ENCODE results near the gene SRRT.
A peak's percentile ranks its signal among the peaks of the same experiment; 100 is the strongest.
"Not testable (repeated sequence)": the region's sequence is repeated elsewhere in the genome, so short reads cannot be mapped to it uniquely, and the experiment has no call there.

SRRT gene

DNA sequence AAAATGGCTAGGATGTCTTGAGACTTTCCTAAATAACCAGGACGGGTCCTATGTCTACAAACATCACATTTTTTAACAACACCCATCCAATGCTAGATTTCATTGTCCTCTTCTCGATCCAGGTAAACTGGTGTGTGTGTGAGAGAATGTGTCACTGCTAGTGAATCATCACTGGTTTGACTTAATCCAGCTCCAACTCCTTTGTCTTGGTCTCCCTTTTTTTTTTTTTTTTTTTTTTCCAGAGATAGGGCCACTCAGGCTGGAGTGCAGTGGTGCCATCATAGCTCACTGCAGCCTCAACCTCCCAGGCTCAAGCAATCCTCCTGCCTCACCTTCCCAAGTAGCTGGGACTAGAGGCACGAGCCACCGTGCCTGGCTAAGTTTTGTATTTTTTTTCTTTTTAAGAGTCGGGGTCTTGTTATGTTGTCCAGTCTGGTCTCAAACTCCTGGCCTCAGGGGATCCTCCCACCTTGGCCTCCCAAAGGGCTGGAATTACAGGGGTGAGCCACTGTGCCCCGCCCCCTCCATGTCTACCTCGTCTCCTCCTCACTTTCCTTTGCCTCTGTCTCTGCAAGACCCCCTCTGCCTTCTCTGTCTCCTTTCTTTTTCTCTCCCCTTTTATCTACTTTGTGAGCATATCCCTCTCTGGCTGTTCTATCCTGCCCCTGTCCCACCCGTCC lies 16.8 kb downstream of the SRRT start:
- intact Hi-C loops (cut with DNase I), result loop anchor here (5.0 to 10.0 kb wide), 2 partner anchors 166 to 243 kb away; no protein-coding TSS in a partner anchor
- DNase-seq, result no peak

DNA sequence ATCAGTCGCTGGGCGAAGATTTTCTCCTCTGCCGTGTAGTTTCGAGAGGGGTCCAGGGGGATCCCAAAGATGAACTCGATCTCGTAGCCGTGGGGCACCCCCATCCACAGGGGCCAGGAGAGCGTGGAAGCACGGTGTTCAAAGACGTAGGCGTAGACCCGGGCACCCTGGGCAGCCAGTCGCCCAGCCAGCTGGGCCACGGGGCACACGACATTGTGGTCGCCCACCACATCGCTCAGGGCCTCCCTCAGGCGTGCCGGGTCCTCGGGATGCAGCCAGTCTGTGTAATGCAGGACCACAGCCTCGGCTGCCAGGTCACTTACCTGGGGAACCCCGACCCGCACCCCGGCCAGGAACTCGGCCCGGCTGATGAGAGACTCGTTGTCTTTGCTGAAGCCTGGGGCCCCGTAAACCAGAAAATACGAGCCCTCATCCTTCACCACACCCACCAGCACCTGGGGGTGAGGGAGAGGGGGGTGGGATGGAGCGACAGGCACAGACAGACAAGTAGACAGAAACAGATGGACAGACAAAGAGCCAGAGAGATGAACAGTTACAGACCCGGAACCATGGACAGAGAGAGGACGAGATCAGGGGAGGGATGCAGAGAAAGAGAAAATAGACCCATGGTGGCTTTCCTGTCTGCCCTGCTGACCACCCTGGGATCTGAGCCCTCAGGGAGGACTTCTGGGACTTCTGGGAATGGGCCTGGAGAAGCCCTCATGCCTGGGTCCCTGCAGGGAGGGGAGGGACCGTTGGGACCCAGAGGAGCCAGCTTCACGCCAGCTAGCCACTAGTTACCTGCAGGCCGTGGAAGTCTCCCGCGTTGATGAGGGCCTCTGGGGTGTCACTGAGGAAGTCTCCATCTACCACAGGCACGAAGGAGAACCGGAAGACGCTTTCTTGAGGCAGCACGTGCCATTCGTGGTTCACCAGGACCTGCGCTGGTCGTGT lies 17.7 kb downstream of the SRRT start:
- DNase-seq, result no peak
- intact Hi-C loops (cut with DNase I), result loop anchor here (5.0 to 10.0 kb wide), 2 partner anchors 165 to 242 kb away; no protein-coding TSS in a partner anchor

- no peak for DNase-seq
- intact Hi-C loops (cut with DNase I), result loop anchor here (5.0 to 10.0 kb wide), 2 partner anchors 164 to 241 kb away; no protein-coding TSS in a partner anchor
These were observed 18.5 kb downstream of the SRRT start for GRCh38 chr7:100893318-100893895.

GRCh38 chr7:100893910-100894721 lies 19.2 kb downstream of the SRRT start:
- intact Hi-C loops (cut with DNase I), result loop anchor here (5.0 to 10.0 kb wide), 2 partner anchors 163 to 241 kb away; no protein-coding TSS in a partner anchor
- DNase-seq, result no peak

GRCh38 chr7:100894860-100895700 lies 20.2 kb downstream of the SRRT start:
- intact Hi-C loops (cut with DNase I), result loop anchor here (5.0 to 10.0 kb wide), 2 partner anchors 162 to 240 kb away; no protein-coding TSS in a partner anchor
- peak in 35 of 42 donors; percentile 38 to 83 (median 70) for DNase-seq

DNA sequence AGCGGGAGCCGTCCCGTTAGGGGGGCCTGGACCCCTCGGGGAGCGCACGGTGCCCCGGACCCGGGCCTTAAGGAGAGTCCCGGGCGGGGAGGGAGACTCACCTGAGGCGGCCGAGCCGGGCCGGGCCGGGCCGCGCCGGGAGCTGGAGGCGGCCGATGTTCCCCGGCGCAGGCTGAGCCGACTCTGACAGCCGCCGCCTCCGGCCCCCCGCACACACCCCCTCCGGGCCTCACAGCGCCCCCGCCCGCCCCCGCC lies 20.7 kb downstream of the SRRT start, which contains the start of gene ACHE:
TSS of gene ACHE (minus strand) at position 188 of the 255 bp plus-strand sequence. CDS start 1,656 bp downstream, outside the sequence.
- intact Hi-C loops (cut with DNase I), result loop anchor here (10.0 kb wide), 1 partner anchor 239 kb away; no protein-coding TSS in a partner anchor
- DNase-seq, result peak in 1 of 42 donors; percentile 29

DNA sequence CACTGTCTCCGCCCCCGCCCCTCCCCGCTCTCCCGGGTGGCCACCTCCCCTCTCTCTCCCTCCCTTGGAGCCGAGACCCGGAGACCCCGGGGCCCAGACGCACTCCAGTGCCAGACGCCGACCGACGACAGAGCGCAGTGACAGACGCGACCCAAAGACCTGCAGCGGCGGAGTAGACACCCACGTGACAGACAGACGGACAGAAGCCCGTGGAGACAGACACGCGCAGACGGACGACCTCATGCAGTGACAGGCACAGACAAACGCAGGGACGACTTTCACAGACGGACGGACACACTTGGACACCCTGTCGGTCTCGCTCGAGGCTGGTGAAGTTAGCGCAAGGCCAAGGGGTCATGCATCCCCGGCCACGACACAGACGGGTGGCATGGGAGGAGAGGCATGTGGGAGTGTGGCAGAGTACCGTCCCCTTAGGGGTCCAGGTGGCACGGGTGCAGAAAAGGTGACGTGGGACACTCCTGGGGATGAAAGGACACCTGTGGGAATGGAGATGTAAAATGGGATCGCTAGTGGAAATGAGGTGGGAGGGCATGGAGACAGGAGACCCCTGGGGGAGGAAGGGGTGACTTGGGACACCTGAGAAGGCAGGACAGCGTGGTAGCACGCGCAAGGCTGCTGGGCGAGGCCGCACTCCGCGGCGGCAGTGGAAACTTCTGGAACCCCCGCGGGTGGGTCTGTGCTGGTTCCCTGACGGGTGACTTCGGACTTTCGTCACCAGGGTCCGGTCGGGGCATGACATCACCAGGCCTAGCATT lies 21.2 kb downstream of the SRRT start:
- intact Hi-C loops (cut with DNase I), result loop anchor here (10.0 kb wide), 1 partner anchor 239 kb away; no protein-coding TSS in a partner anchor

GRCh38 chr7:100896732-100897608 lies 22.1 kb downstream of the SRRT start:
- DNase-seq, result peak in 37 of 42 donors; percentile 21 to 92 (median 74)
- intact Hi-C loops (cut with DNase I), result loop anchor here (10.0 kb wide), 1 partner anchor 238 kb away; no protein-coding TSS in a partner anchor

More for the DNA sequence above, 21.2 kb downstream of the SRRT start:
- peak in 17 of 42 donors; percentile 27 to 67 (median 44) for DNase-seq

DNA sequence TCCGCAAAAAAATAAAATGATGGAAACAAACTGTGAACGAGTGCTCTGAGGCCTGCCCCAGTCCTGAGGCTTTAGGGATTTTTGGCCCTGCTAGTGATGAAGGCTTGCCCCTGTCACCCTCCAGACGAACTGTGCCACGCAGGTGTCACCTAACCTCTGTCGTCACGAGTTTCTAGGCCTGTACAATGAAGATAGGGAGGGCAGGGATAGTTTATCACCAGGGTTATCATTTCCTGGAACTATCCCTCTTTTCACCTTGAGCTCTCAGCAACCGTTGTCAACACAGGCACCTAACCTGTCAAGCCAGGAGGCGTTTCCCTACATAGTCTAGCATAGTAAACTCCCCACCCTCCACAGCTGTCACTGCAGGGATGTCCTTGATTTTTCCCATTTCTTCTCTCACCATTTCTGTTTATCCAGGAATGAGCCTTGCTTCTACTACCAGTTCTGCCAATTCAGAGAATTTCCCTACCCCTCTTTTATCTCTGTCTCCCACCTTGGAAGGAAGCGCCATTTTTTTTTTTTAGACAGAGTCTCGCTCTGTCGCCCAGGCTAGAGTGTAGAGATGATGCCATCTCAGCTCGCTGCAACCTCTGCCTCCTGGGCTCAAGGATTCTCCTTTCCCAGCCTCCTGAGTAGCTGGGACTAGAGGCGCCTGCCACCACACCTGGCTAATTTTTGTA lies 23.0 kb downstream of the SRRT start:
- intact Hi-C loops (cut with DNase I), result loop anchor here (10.0 kb wide), 1 partner anchor 237 kb away; no protein-coding TSS in a partner anchor
- no peak for DNase-seq

GRCh38 chr7:100899432-100899831 lies 24.5 kb downstream of the SRRT start:
- DNase-seq, result no peak
- intact Hi-C loops (cut with DNase I), result loop anchor here (10.0 kb wide), 1 partner anchor 235 kb away; no protein-coding TSS in a partner anchor

GRCh38 chr7:100900978-100901377 lies 26.1 kb downstream of the SRRT start:
- intact Hi-C loops (cut with DNase I), result no loop called here
- no peak for DNase-seq

- DNase-seq, result no peak
- intact Hi-C loops (cut with DNase I), result no loop called here
These were observed 27.0 kb downstream of the SRRT start for GRCh38 chr7:100901921-100902332.

DNA sequence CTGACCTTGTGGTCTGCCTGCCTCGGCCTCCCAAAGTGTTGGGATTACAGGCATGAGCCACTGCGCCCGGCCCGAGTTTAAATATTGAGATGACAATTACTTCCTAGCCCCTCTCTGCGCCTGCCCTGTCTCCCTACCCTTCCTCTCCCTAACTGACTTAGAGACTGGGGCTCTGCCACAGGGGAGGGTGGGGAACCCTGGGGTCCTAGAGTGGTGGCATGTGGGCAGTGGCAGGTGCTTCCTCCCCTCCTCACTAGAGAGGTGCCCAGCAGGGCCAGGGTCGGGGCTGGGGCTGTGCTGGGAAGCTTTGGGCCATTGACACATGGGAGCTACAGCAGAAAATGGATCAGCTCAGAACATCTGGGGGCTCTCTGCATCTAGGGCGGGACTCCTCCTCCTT lies 27.7 kb downstream of the SRRT start:
- intact Hi-C loops (cut with DNase I), result no loop called here
- no peak for DNase-seq

DNA sequence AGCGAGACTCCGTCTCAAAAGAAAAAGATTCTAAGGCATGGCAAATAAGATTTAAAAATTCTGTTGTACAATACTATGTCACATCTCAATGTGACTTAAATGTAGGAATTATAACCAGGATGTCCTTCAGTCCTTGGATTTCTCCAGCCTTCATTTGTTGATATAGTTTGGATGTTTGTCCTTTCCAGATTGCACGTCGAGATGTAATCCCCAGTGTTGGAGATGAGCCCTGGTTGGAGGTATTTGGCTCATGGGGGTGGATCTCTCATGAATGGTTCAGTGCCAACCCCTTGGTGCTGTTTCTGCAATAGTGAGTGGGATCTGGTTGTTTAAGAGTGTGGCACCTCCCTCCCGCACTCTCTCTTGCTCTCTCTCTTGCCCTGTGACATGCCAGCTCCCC lies 33.6 kb downstream of the SRRT start:
- no peak for DNase-seq
- intact Hi-C loops (cut with DNase I), result no loop called here

DNA sequence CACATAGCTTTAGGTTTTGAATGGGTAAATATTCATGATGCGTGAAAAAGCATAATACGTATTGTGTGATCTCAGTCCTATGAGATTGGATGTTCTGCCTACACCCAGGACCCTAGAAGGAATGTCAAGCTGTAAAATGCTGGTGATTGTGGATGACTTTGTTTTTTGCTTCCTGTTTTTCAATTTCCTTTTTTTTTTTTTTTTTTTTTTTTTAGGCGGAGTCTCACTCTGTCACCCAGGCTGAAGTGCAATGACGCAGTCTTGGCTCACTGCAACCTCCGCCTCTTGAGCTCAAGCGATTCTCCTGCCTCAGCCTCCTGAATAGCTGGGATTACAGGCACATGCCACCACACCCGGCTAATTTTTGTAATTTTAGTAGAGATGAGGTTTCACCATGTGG lies 35.5 kb downstream of the SRRT start:
- intact Hi-C loops (cut with DNase I); DNase-seq: not testable (repeated sequence)
